ENCODE measurements around the gene NAPA.

NAPA gene

GRCh38 chr19:47521473-47522180 lies 6.8 kb upstream of the NAPA start:
- DNase-seq (ENCODE audit: low read depth) = no peak

GRCh38 chr19:47520839-47521238 lies 6.0 kb upstream of the NAPA start:
- no peak for DNase-seq (ENCODE audit: low read depth)

- DNase-seq (ENCODE audit: low read depth) = peak; percentile 10
Measured at GRCh38 chr19:47520343-47520806, 5.5 kb upstream of the NAPA start.

GRCh38 chr19:47518854-47519253 lies 4.0 kb upstream of the NAPA start:
- no peak for DNase-seq (ENCODE audit: low read depth)

GRCh38 chr19:47518139-47518538 lies 3.3 kb upstream of the NAPA start:
- DNase-seq (ENCODE audit: low read depth) = no peak

- DNase-seq (ENCODE audit: low read depth) = peak; percentile 25
Measured at GRCh38 chr19:47514151-47514868, 553 bp downstream of the NAPA start.

GRCh38 chr19:47512948-47513319 lies 1.9 kb downstream of the NAPA start:
- no peak for DNase-seq (ENCODE audit: low read depth)

- peak; percentile 32 for DNase-seq (ENCODE audit: low read depth)
Measured at GRCh38 chr19:47512183-47512947, 2.5 kb downstream of the NAPA start.

GRCh38 chr19:47511681-47512080 lies 3.2 kb downstream of the NAPA start:
- no peak for DNase-seq (ENCODE audit: low read depth)

- DNase-seq (ENCODE audit: low read depth) = no peak
Measured at GRCh38 chr19:47511128-47511517, 3.7 kb downstream of the NAPA start.

- no peak for DNase-seq (ENCODE audit: low read depth)
Measured at GRCh38 chr19:47510516-47511127, 4.2 kb downstream of the NAPA start.

GRCh38 chr19:47509973-47510372 lies 4.9 kb downstream of the NAPA start:
- no peak for DNase-seq (ENCODE audit: low read depth)

GRCh38 chr19:47509170-47509847 lies 5.6 kb downstream of the NAPA start:
- DNase-seq (ENCODE audit: low read depth) = no peak

- no peak for DNase-seq (ENCODE audit: low read depth)
Measured at GRCh38 chr19:47508721-47509120, 6.1 kb downstream of the NAPA start.

GRCh38 chr19:47507924-47508553 lies 6.8 kb downstream of the NAPA start:
- no peak for DNase-seq (ENCODE audit: low read depth)

- no peak for DNase-seq (ENCODE audit: low read depth)
Measured at GRCh38 chr19:47507012-47507411, 7.9 kb downstream of the NAPA start.

GRCh38 chr19:47506459-47506858 lies 8.4 kb downstream of the NAPA start:
- no peak for DNase-seq (ENCODE audit: low read depth)

- no peak for DNase-seq (ENCODE audit: low read depth)
Measured at GRCh38 chr19:47505506-47505905, 9.4 kb downstream of the NAPA start.

GRCh38 chr19:47503826-47504150 lies 11.1 kb downstream of the NAPA start:
- no peak for DNase-seq (ENCODE audit: low read depth)

GRCh38 chr19:47503130-47503825 lies 11.6 kb downstream of the NAPA start:
- no peak for DNase-seq (ENCODE audit: low read depth)

Data from ELR (cell line).